GM23338 (cell line): ENCODE measurements around the gene THADA.

Experiments
- CREB1 ChIP-seq: fragments of 250-450 bp; sonication (Bioruptor Pico); IDR thresholded peaks from 2 replicates; pipeline ENCODE4 v1.5.0; 2020; ENCODE audit warnings: low read depth, mild to moderate bottlenecking, moderate library complexity
- CTCF ChIP-seq, 2 experiments: fragments of 200-600 bp in 1 of 2; sonication (generic) in 1 of 2; conservative IDR thresholded peaks; 2 replicates each; pipeline versions ENCODE4 v1.5.1 to v1.6.1; 2016 to 2017; ENCODE audit warnings: antibody characterized with exemption in 2 of 2, low read depth in 2 of 2, mild to moderate bottlenecking in 2 of 2, moderate library complexity in 1 of 2
- EZH2 ChIP-seq: fragments of 200-600 bp; sonication (generic); IDR thresholded peaks from one replicate; pipeline ENCODE4 v1.8.0; 2017; ENCODE audit warnings: antibody characterized with exemption, mild to moderate bottlenecking, low read depth; ENCODE audit not compliant: unreplicated experiment
- EZH2phosphoT487 ChIP-seq: fragments of 200-600 bp; sonication (generic); IDR thresholded peaks from one replicate; pipeline ENCODE4 v1.8.1; 2018; ENCODE audit warnings: antibody characterized with exemption; ENCODE audit not compliant: unreplicated experiment
- NANOG ChIP-seq: IDR thresholded peaks from 2 replicates; pipeline ENCODE4 v1.6.1; 2016; ENCODE audit warnings: antibody characterized with exemption, borderline replicate concordance
- POLR2AphosphoS5 ChIP-seq: IDR thresholded peaks from 2 replicates; pipeline ENCODE4 v1.6.1; 2016; ENCODE audit warnings: antibody characterized with exemption, low read depth
- ZNF462 ChIP-seq: fragments of 250-450 bp; sonication (Bioruptor Pico); IDR thresholded peaks from 2 replicates; pipeline ENCODE4 v1.5.0; 2020; ENCODE audit warnings: mild to moderate bottlenecking, moderate library complexity

- TF ChIP-seq NANOG, result no peak
- no peak for TF ChIP-seq CTCF (conservative IDR thresholded peaks at IDR 0.05; ENCODE audit: low read depth in 2 of 2)
- no peak for TF ChIP-seq CREB1 (CRISPR knock-in tag)
- TF ChIP-seq POLR2AphosphoS5, result no peak
- no peak for TF ChIP-seq EZH2phosphoT487
- TF ChIP-seq EZH2, result no peak
- TF ChIP-seq ZNF462, result no peak
Measured at GRCh38 chr2:43415592-43415991, 180.2 kb downstream of the THADA start.
